Neural progenitor cell (in vitro differentiated cells): ENCODE data around the gene DCUN1D3.

ENCODE experiments used
- EZH2 ChIP-seq: fragments of 200-600 bp; sonication (generic); IDR thresholded peaks from 2 replicates; pipeline ENCODE4 v1.6.1; 2017; ENCODE audit warnings: antibody characterized with exemption, mild to moderate bottlenecking, moderate library complexity
- EZH2phosphoT487 ChIP-seq: fragments of 200-600 bp; sonication (generic); IDR thresholded peaks from 2 replicates; pipeline ENCODE4 v1.6.1; 2017; ENCODE audit warnings: antibody characterized with exemption
- TF ChIP-seq, protein P1 (sequence below): fragments of 200-600 bp; sonication (generic); IDR thresholded peaks from 2 replicates; pipeline ENCODE4 v1.5.1; 2017; ENCODE audit warnings: antibody characterized with exemption, mild to moderate bottlenecking

GRCh38 chr16:20940871-20941635, 40.9 kb upstream of the DCUN1D3 start:
- TF ChIP-seq, protein P1, sequence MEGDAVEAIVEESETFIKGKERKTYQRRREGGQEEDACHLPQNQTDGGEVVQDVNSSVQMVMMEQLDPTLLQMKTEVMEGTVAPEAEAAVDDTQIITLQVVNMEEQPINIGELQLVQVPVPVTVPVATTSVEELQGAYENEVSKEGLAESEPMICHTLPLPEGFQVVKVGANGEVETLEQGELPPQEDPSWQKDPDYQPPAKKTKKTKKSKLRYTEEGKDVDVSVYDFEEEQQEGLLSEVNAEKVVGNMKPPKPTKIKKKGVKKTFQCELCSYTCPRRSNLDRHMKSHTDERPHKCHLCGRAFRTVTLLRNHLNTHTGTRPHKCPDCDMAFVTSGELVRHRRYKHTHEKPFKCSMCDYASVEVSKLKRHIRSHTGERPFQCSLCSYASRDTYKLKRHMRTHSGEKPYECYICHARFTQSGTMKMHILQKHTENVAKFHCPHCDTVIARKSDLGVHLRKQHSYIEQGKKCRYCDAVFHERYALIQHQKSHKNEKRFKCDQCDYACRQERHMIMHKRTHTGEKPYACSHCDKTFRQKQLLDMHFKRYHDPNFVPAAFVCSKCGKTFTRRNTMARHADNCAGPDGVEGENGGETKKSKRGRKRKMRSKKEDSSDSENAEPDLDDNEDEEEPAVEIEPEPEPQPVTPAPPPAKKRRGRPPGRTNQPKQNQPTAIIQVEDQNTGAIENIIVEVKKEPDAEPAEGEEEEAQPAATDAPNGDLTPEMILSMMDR = no peak
- TF ChIP-seq EZH2phosphoT487 (no peak), EZH2 (no peak)
